ENCODE measurements around the gene CHD6.

GRCh38 chr20:41621971-41622370 is 3.8 kb upstream of the CHD6 start:
- TF ChIP-seq POLR2AphosphoS5 (IDR thresholded peaks at IDR 0.05; ENCODE audit: low read depth, low read length) (no peak), SRF (IDR thresholded peaks at IDR 0.05; ENCODE audit: low read depth) (no peak), CTCF (IDR thresholded peaks at IDR 0.05 in 2 of 3, conservative IDR thresholded peaks at IDR 0.05 in 1 of 3; ENCODE audit: borderline replicate concordance in 1 of 3, insufficient read depth in 1 of 3, low read depth in 2 of 3, low read length in 2 of 3) (no peak), MAX (IDR thresholded peaks at IDR 0.05) (no peak), ELF1 (IDR thresholded peaks at IDR 0.05; ENCODE audit: borderline replicate concordance, low read depth) (no peak), YY1 (IDR thresholded peaks at IDR 0.05; ENCODE audit: extremely low read depth, insufficient replicate concordance, low read depth, low read length) (no peak), EZH2 (IDR thresholded peaks at IDR 0.05) (no peak), ZNF274 (IDR thresholded peaks at IDR 0.05; ENCODE audit: low read depth, low read length) (no peak), JUND (IDR thresholded peaks at IDR 0.05) (no peak), POLR2A (IDR thresholded peaks at IDR 0.05; ENCODE audit: borderline replicate concordance, extremely low read depth, insufficient read depth, insufficient read length) (no peak), TCF7L2 (IDR thresholded peaks at IDR 0.05; ENCODE audit: borderline replicate concordance, extremely low read depth, insufficient read depth, insufficient read length) (no peak)

All from HCT116 (cell line).